COLO668 (cell line): ENCODE measurements around the gene SEMA3G.

Experiments
- DNase-seq: peaks from one replicate; lab custom pipeline; 2025; ENCODE audit not compliant: unreplicated experiment; lab: John Stamatoyannopoulos, UW

SEMA3G gene

DNA sequence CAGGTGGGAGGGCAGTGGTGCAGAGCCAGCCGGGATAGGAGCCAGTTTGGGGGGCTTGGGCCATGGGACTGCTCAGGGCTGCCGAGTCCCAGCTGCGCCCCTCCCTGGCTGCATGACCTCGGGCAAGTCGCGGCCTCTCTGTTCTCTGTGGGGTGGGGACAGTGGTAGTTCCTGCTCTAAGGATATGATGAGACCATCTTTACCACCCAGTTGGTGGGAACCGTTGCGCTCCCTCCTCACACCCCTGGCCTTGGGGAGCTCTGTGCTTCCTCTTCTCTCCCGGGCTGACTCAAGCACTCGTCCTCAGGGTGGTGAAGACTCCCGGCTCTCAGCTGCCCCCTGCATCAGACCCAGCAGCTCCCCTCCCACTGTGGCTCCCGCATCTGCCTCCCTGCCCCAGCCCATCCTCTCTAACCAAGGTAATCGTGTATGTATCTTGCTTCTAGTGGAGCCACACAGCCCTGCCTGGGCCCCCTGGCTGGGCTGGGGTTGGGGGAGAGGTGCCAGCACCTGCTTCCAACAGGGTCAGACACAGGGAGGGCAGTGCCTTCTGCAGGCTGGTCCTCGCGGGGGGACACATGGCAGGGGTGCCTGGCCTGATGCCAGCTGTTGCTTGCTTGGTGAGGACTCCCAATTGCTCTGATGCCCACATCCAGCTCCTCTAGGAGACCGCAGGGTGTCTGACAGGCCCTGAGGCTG, 35.1 kb upstream of the SEMA3G start:
- DNase-seq, result no peak

GRCh38 chr3:52479037-52479876, 34.4 kb upstream of the SEMA3G start:
- no peak for DNase-seq

- no peak for DNase-seq
Observed at GRCh38 chr3:52477796-52478095, 32.8 kb upstream of the SEMA3G start.

- DNase-seq, result no peak
Observed at GRCh38 chr3:52477076-52477795, 32.3 kb upstream of the SEMA3G start.

DNA sequence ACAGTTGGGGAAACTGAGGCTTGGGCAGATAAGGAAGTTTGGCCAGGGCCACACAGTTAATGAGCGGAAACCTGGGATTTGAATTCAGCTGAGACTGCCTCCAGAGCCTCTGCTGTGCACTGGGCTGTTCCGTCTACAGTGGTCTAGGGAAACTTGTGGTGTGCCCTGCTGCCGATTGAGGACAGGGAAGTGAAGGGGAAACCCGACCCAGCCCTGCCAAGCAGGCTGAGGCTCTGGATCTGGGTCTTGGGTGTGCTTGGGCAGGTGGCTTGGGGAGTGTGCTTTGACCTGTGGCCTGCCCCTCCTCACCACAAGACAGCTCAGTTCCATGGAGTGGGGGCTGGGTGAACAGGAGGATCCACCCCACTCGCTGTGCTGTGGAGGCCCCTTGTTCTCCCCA, 28.1 kb upstream of the SEMA3G start:
- DNase-seq, result no peak

GRCh38 chr3:52472239-52473000, 27.5 kb upstream of the SEMA3G start:
- no peak for DNase-seq

GRCh38 chr3:52471371-52472238, 26.7 kb upstream of the SEMA3G start:
- DNase-seq, result peak; percentile 28

GRCh38 chr3:52470920-52471319, 26.0 kb upstream of the SEMA3G start:
- no peak for DNase-seq

DNA sequence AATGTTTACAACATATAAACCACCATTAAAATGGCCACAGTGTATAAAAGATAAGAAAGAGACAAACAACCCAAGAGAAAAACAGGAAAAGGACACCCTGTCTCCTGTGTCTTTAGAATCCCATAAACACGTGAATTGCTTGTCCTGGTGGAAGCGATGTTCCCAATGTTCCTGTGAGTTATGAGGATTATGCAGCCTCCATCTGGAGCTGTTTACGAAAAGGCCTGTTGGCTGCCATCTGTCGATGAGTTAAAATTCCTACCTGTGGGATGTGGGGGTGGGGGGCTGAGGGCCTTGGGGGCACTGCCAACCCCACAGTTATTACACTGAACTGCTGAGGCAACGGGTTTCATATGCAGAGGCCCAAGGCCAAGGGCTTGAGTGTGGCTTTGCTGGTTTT, 24.1 kb upstream of the SEMA3G start:
- DNase-seq, result no peak

GRCh38 chr3:52468336-52468735, 23.4 kb upstream of the SEMA3G start:
- DNase-seq, result no peak

- no peak for DNase-seq
Observed at GRCh38 chr3:52463416-52463815, 18.5 kb upstream of the SEMA3G start.

- DNase-seq, result no peak
Observed at GRCh38 chr3:52461874-52462273, 17.0 kb upstream of the SEMA3G start.

DNA sequence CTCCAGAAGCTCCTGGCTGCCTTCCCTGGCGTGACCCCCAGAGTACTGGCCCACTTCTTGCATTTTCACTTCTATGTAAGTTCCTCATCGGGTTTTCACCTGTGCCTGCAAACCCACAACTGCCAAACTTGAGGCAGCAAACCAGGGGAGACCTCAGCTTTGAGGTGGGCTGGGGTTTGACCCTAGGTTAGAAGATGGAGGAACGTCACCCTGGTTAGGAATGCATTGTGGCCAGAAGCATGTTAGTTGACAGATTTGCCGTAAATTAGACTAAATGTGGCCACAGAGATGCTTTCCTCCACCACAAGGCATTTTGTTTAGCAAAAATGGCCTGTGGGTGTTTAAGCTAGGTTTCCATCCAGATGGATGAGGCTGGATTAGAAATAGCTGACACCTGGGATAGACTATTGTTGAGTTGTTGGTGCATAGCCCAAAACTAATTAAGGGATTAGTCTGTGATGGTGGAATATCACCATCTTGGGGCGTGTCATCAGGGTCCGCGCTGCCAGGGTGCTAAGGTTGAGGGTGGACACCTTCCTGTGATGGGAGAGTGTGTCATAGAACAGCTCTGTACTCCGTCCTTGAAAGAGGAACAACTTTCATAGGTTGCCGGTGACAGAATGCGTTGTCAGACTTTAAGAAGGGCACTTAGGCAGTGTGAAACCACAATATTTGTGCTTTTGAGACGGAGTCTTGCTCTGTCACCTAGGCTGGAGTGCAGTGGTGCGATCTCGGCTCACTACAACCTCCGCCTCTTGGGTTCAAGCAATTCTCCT, 14.1 kb upstream of the SEMA3G start:
- no peak for DNase-seq

- no peak for DNase-seq
Observed at GRCh38 chr3:52458031-52458760, 13.3 kb upstream of the SEMA3G start.

- DNase-seq, result no peak
Observed at GRCh38 chr3:52456800-52457183, 11.9 kb upstream of the SEMA3G start.

DNA sequence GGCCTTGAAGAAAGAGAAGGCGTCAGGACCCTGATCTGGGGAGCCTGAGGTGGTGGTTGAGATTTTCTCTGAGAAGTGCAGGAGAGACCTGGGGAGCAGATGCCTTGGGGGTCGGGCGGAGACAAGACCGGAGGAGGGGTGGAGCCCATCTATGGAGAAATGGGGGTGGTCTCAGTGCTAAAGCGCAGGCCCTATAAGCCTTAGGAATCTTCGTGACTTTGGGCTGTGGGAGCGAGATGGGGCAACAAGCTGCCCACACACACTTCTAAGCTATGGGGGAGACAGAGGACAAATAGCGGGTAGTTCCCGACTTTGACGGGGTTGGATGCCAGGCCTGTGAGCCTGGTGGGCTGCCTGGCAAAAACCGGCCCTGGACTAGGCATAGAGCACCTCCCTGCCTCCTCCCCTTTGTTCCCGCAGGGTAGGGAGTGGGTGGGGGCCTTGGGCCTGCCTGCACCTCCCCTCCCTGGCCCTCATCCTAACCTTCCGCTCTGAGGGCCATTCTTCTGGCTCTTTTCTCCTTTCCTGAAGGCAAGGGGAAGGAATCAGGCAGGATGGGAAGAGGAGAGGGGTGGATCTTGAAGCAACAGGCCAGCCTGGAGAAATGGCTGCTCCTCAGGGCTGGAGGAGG, 11.4 kb upstream of the SEMA3G start:
- no peak for DNase-seq

DNA sequence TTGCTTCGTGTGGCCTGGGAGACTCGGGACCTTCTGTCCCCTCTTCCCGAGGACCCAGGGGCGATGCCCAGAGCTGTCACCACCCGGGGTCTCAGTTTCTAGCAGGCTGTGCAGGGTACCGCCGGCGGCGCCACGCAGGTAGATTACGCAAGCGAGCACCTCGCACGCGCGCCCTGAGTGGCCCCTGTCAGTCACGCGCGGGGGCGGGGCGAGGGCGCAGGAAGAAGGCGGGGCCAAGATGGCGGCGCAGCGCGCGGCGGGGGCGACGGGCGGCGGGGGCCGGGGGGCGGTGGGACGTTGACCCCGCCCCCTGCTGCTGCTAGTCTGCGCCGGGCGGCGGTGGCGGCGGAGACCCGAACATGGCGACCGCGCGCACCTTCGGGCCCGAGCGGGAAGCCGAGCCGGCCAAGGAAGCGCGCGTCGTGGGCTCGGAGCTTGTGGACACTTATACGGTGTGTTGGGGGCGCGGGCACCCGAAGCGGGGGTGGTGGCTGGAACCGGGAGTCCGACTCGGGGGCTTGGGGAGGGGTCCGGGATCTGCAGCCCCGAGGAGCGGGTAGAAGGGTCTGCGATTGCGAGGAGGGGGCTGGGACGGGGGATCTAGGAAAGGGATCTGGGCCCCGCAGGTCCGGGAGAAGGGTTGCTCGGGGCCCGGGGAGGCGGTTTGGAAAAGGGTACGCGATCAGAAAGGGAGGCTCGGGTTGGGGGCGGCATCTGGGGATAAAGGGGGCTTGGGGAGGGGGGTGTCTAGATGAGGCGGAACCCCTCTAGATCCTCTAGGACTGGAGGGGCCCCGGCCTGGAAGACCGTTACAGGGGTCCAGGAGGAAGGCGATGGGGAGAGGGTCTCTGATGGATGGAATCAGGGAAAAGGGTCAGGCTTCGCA, 10.6 kb upstream of the SEMA3G start, which contains the start of gene NISCH:
TSS of gene NISCH (plus strand) at position 322 of the 886 bp plus-strand sequence. CDS start at position 360, 38 bp downstream.
- DNase-seq, result peak; percentile 92
